NCI-H146 treated with DMSO at 0.1 percent for 48 hours (cell line): ENCODE data around the gene MDH1.
A peak's percentile ranks its signal among the peaks of the same experiment; 100 is the strongest.
"Not testable (repeated sequence)": the region's sequence is repeated elsewhere in the genome, so short reads cannot be mapped to it uniquely, and the experiment has no call there.

Experiments
- DNase-seq: peaks from one replicate; lab custom pipeline; 2025; ENCODE audit not compliant: unreplicated experiment; lab: John Stamatoyannopoulos, UW

MDH1 gene

GRCh38 chr2:63587814-63588384 is 864 bp upstream of the MDH1 start:
- DNase-seq, result no peak

- peak; percentile 58 for DNase-seq
These were observed 590 bp downstream of the MDH1 start for GRCh38 chr2:63589148-63589958.

- DNase-seq, result no peak
These were observed 2.1 kb downstream of the MDH1 start for GRCh38 chr2:63590626-63591408.

GRCh38 chr2:63591566-63592175 is 2.9 kb downstream of the MDH1 start:
- no peak for DNase-seq

- no peak for DNase-seq
These were observed 5.9 kb downstream of the MDH1 start for GRCh38 chr2:63594660-63595059.

GRCh38 chr2:63596401-63596883 is 7.7 kb downstream of the MDH1 start:
- DNase-seq, result no peak

- DNase-seq, result no peak
These were observed 10.2 kb downstream of the MDH1 start for GRCh38 chr2:63598981-63599380.

GRCh38 chr2:63600881-63601460 is 12.2 kb downstream of the MDH1 start:
- DNase-seq, result no peak

GRCh38 chr2:63604666-63605065 is 15.9 kb downstream of the MDH1 start:
- DNase-seq, result no peak

- not testable (repeated sequence) for DNase-seq
These were observed 20.1 kb downstream of the MDH1 start for GRCh38 chr2:63608865-63609264.

- no peak for DNase-seq
These were observed 21.8 kb downstream of the MDH1 start for GRCh38 chr2:63610525-63610924.

GRCh38 chr2:63613391-63613901 is 24.7 kb downstream of the MDH1 start:
- DNase-seq, result no peak

GRCh38 chr2:63614448-63614968 is 25.7 kb downstream of the MDH1 start:
- no peak for DNase-seq

- peak; percentile 4 for DNase-seq
These were observed 26.5 kb downstream of the MDH1 start for GRCh38 chr2:63614983-63615945.

GRCh38 chr2:63617366-63617765 is 28.6 kb downstream of the MDH1 start:
- no peak for DNase-seq

GRCh38 chr2:63619328-63619727 is 30.6 kb downstream of the MDH1 start:
- no peak for DNase-seq

- DNase-seq, result no peak
These were observed 34.0 kb downstream of the MDH1 start for GRCh38 chr2:63622751-63623150.

GRCh38 chr2:63623763-63624162 is 35.0 kb downstream of the MDH1 start:
- DNase-seq, result not testable (repeated sequence)

- DNase-seq, result no peak
These were observed 39.1 kb downstream of the MDH1 start for GRCh38 chr2:63627866-63628265.
